A172 (cell line): Measurements from ENCODE around the gene DACH1. TPM values are rescaled to one million over a fixed set of nuclear protein-coding genes. Genes with fewer than 3 reads are reported as not detected.

Experiments used
- DNase-seq: peaks from one replicate; pipeline ENCODE4 v3.0.0-alpha.2; 2015; ENCODE audit warnings: low spot score
- total RNA-seq: library from RNA; depleted of rRNA; stranded (reverse); fragments of >200 nt; shearing (Covaris generic); gene quantifications from 2 replicates; pipeline ENCODE4 v1.2.3, GENCODE V29; 2014

DACH1 gene
- total RNA-seq, 1 experiment from 2014 or later, result not detected

DNA sequence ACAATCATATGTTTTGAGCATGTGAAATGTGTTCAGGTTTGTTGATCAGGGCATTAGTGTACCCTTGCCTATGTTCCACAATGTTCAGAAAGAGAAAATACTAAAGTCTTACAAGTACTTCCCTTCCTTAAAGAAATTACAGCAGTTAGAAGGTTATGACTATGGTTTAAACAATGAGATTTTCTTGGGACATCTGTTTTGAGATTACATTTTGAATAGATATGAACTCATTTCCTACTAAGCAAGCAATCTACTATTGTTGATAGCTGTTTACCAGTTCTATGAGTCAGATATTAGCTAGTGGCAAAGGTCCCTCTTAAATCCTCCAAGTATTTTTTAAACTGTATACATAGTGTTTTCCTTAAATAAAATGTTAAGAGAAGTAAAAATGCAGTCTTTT lies 241.3 kb downstream of the DACH1 start:
- DNase-seq, result no peak

DNA sequence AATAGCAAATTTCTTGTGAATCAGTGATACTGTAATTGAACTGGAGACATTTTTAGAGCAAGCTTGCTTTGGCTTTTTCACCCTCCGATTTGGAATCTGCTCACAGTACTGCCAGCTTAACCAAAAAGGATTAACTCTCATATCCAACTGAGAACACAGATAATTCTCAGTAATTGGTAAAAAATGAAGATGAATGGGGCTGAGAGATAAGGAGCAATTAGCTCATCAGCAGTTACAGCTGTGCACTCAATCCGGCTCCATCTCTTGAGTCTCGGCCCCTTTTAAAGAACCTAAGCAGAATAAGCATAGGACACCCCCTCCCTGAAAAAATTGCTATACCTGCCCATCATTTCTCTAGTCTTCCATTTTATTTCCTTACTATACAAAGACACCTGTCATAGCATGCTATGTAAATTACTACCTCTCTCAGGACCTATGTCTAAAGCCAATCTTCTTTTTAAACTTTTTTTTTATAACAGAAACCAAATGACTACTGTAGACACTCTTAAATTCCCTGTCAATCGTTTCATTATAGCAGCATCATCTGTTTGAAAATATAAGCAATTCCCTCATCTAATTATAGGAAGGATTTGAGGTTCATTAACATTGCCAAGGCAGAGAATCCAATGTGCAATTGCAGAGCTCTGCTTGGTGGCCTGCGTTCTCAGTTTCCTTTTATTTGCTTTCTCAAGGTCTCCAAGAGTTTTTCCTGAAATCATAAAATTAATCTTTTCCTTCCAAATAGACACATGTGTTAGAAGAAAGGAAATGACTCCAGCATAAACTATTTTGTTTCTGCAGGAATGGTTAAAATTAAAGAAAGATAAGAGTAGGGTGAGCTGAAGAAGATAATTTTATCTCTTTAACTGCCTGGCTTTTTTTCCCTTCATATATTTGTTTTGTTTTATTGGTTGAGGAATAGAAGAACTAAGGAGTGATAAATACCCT lies 242.1 kb downstream of the DACH1 start:
- DNase-seq, result no peak

DNA sequence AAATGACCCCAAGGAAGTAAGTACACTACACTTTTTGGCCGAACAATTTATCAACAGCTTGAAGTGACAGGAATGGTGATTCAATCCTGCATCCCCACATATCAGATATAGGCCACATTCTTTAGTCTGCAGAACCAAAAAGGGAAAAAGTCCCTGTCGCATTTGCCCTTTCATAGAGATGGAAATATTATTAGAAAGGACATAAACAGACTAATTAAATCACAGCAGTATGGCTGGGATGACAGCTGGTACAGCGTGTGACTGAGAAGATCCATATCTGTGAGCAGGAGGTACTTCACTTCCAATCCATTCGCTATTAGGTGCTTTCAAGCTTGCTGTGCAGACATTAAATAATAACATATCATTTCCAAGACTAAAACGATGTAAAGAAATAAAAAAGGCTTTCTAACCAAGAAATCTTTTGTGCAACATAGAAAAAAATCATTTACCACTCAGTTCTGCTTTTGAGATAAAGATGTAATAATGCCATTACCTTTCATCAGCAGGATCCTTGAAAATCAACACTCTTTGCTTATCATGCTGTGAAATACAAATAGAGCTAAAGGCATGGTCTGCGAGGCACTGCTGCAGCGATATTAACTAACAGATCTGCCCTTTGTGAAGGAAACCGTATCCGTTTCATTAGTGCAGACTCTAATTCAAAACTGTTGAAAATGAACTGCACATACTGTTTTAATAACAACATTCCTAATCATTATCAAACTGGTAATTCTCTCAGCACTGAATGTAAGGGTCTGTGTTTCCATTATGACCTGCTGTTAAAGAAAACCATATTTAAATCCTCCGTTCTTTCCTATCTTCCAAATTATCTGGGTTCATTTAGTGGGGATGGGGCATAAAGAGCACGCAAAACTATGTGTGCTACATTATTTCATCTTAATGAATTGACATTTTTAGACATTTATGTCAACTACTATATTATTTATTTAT lies 245.6 kb downstream of the DACH1 start:
- DNase-seq, result no peak

DNA sequence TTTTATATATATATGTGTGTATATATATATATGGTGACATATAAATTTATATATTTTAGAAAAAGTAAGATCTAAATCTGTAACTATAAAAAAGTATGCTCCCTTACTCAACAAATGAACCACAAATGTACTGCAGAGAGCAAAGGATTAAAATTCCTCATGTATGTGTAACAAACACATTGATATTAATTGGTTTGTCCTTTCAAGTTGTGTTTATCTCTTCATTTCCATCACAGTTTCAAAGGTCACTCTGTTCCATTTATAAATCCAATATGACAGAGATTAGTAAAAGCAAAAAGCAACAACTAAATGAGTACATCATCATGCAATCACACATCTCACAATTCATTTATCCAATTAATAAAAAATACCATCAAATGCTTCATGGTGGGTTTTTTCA lies 247.9 kb downstream of the DACH1 start:
- DNase-seq, result no peak

DNA sequence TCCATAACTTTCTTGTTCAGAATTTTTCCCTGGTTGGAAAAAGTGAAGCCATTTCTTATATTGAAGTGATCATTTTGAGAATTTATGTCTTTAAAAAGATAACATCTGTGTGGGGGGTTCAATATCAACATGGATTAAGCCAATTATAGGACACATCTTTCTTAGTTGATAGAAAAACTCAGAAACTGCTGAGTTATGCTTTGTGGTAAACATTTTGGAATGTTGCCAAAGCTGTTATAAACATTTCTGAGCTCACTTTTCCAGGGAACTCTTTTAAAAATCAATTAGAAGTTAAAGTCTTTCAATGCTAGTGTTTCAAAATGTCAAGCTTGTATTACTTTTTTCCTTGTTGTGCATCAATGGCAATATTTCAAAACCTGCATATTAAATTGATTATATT lies 248.8 kb downstream of the DACH1 start:
- DNase-seq, result no peak

DNA sequence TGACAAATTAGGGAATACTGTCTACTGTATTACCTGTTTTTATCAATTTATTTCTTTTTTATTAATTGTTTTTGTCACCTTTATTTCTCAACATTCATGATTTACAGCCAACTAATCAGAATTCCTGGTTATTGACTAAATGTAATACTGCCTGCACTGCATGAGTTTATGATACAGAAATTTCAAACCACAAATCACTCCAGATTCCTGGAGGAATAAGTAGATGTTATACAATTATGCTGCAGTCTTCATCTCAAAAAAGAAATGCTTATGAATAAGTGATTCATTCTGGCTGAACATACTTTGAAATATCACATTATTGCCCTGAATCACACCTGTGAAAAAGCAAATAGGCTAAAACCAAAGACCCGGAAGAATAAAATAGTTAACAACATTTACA lies 249.7 kb downstream of the DACH1 start:
- no peak for DNase-seq

DNA sequence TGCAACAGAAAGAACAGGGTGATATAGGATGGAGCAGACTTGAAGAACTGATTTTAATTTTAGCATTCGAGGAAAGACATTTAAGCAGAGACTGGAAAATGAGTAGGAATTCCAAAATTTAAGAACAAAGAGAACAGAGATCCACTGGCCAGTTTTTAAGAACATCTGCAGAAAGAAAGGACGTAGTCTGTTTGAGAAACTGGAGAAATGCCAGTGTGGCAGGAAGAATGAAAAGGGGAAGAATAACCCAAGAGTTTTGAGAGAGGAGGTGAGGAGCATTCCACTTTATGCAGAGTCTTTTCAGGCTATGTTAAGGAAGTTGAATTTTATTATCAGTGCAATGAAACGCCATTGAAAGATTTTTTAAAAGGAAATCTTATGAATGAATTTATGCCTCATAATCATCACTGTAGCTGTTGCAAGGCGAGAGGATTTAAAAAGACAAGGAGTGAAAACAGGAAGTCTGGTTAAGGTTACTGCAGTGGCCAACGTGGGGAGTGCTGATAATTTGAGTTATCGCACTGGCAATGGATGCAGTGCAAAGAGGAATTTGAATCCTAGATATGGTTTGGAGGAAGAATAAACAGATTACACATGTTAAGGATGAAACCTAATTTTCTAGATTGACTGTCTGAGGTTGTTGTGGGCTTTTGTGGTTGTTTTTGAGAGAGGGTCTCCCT lies 253.8 kb downstream of the DACH1 start:
- DNase-seq, result no peak

DNA sequence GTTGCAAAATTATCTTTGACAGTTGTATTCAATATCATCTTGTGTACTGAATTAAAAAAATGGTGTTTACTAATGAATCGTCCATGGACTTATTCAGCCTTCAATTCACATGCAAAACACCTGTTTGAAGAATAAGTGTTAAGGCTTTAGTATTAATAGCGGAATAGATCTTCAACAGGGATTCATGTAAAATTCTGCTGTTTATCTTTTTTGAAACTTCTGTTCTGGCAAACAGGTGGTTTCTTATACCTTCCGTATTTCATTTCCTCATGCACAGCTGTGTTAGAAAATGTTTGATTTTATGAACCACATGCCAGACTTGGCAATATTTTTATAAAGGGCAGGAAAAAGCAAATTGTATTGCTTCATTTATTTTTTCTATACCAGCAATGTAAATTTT lies 255.7 kb downstream of the DACH1 start:
- DNase-seq, result no peak

DNA sequence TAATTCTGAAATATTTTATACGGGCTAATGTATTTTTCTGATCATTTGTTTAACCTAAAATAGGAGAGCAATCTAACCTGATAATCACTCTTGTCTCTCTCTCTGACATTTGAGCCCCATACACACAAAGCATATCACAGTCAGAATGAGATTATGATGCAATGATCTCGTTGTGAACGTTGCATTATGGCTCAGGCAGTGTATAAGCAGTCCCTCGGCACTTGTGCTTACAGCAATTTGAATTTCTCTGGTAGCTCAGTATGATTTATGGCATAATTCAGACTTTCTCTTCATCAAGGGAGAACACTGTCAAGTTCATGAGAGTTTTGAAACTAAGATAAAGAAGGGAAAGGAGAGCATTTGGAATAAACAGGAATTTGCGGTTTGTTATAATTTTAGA lies 256.1 kb downstream of the DACH1 start:
- DNase-seq, result no peak

DNA sequence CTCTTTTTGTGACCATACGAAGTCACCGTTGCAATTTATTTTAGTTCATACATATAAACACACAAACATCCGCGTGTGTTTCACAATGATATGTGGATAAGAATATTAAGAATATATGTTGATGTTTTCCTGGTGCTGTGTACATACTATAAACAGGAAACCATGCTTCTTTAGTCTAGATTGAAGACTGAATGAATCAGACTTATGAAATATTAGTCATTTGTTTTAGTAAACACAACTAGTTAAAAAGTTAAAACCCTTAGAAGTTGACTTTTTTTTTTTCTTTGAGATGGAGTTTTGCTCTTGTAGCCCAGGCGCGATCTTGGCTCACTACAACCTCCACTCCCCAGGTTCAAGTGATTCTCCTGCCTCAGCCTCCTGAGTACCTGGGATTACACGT lies 257.7 kb downstream of the DACH1 start:
- no peak for DNase-seq

DNA sequence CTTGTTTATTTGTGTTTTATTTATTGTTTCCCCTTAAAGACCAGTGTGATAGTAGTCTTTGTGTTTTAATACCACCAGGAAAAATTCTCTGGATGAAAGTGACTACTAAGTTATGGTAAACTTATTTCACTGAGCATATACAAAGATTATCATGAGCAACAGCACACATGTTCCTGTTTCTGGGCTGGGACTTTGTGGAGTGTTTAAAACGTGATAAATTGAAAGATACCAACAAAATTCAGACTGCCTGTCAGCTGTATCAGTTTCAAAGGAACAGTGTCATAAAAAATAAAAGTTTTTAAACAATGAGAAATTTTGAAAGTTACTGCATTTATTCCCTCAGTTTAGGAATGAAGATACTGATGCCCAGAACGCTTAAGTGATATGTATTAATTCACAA lies 259.4 kb downstream of the DACH1 start:
- no peak for DNase-seq

DNA sequence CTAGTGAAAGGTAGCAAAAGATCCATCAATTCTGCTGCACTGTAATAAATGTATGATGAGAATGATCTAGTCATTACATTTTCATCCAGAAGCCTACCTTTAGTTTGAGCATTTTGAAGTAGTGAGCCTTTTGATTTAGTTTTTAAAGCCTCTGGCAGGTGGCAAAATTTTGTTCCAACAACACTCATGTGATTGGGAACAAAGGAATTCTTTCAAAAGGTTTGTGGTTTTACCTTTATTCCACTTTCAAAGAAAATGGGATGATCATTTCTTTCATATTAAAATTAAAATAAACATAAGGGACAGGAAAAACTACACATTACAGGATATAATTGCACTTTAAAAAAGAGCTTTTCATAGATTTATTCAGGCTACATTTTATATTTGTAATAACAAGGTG lies 260.2 kb downstream of the DACH1 start:
- no peak for DNase-seq

DNA sequence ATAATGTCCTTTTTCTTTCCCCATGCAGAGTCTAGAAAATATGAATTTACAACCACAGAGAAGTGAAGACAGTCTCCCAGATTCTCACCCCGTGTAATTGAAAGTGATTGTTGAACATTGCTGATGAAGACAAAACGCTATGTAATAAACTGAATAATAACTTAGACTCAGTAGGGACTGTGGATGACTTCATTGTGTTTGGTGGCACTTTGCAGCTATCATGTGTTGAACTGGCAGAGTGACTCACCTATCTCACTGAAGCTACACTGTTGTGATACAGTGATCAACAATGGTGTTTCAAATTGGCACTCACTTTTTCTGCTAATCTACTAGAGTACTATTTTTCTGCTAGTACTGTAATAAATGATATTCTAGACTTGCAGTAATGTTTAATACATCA lies 261.3 kb downstream of the DACH1 start:
- no peak for DNase-seq

DNA sequence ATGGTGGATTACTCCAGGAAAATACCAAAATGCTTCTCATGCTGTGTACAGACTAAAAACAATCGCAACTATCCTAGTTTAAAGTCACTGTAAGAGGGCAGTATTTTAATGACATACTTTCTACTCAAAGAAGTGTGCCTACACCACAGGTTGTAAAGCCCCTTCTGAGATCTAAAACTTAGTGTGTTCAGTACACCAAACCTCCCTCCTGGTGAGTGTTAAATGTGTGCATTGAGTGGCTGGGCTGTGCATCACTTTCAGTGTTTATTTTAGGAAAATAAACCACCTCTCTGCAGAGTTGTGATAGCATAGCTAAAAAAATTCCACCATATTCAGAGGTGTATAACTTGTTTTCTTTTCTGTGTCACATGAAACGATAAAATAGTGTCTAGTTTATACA lies 263.7 kb downstream of the DACH1 start:
- no peak for DNase-seq

DNA sequence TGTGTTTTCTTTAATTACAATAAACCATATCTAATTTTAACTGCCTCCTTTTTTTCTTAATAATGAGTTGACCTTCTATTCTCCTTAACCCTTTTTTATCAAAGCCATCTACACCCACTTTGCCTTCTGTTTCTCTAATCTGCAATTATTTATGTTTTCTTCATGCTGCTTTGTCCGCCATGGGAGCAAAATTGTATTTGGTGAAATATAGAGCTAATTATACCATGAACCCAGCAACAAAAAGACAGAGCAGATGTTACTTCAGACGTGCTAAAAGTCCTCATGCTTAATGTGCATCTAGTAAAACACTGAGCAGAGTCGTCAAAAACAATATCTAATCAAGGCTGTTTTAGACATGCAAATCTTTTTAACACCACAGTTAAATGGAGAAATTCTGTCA lies 264.7 kb downstream of the DACH1 start:
- no peak for DNase-seq

DNA sequence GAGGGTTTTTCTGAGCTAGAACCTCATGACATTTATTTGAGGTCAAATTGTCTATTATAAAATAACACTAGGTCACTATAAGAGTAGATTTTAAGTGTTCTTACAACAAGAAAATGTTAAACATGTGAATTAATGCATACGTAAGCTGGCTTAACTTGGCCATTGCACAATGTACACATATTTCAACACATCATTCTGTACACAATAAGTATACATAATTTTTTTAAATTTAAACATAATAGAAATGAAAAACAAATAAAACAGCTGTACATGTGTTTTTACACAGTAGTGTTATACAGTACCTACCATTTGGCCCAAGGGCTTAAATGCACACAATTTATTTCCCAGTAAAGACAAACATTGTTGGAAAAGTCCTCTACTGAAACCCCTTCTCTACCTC lies 269.9 kb downstream of the DACH1 start:
- DNase-seq, result no peak

DNA sequence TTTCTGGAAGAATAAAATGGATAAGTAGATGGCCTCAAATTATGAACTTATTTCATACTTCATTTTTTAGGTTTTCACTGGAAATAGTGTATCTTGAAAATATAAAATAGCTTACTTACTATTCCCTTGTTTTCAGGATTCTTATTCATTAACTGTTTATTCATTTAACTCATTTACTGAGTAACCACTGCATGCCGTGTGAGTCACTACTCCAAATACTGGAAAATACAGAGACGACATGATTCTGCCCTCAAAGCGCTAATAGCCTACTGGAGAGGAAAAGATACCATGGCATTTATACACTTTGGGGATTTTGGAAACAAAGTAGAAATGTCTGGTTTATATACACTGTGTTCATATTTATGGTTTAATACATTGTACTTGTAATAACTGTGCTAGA lies 270.9 kb downstream of the DACH1 start:
- no peak for DNase-seq

DNA sequence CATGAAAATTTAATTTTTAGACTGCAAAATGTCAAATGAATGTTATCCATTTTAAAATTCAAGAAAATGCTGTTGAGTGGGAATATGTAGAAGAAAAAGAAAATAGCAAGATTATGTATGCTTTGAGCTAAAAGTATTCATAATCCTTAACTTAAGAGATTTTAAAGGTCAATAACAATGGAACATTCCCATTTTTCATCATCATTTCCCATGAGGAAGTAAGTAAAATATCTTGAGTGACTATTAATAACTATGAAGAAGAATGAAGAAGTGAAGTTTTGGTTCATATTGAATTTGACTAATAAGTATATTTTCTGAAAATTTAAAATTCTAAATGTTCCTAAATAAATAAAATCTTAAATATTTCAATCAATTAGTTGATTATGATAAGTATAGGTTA lies 273.4 kb downstream of the DACH1 start:
- no peak for DNase-seq

DNA sequence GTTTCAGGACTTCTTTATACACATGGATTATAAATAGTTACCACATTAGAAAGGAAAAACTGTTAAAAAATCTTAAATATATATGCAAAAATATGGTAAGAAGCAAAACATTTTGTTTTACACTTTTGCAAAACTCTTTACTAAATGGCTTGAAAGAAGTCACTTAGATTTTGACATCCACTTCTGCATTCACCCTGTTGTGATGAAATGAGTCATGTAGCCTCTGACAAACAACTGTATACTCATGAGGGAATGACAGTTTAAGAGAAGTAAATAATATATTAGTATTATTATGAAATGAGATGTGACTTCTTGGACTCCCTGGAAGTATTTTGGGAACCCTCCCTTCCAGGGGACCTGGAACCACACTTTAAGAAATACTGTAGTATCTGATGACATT lies 275.6 kb downstream of the DACH1 start:
- DNase-seq, result no peak

DNA sequence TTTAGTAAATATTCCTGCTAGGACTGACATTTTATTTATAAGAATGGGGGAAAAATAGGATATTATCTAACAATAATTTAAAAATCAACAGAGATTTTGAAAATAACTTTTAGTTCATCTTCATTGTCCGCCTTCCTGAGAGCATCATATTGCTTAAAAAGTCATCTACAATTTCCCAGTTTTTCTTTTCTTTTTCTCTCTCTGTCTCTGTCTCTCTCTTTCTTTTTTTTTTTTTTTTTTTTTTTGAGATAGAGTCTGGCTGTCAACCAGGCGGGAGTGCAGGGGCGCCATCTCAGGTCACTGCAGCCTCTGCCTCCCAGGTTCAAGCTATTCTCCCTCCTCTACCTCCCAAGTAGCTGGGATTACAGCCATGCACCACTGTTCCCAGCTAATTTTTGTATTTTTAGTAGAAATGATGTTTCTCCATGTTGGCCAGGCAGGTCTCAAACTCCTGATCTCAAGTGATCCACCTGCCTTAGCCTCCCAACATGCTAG lies 276.3 kb downstream of the DACH1 start:
- DNase-seq, result no peak

DNA sequence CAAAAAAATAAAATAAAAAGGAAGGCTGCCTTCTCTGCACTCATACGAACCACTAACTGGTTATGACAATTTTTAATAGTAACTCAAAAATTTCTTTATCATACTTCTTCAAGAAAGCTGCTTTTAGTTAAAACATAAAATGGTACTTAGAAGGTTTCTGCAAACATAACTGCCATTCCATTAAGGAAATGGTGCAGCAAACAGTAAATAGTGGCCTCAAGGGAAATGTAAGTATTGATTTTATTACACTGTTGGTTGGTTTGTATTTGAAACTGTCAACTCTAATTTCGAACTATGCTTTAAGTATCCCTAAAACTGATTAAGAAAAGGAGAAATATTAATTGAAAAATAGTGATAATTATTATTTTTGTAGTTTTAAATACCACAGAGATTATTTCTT lies 278.0 kb downstream of the DACH1 start:
- no peak for DNase-seq

DNA sequence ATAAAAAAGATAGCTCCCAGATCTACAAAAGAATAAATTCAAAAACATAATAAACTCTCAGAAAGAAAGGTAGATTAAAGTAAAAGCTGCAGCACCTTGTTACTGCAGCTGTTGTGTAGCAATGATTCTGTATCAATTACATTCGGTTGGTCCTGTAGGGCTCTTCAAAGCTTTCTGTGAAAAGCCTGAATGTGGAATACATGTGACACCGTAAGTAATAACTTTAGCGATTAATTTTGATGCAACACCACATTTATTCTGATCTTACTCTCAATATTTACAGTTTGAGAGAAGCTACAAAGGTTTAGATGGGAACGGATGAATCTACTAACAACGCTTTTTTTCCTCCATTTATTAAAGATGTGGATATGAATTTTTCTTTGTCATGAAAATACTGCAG lies 279.2 kb downstream of the DACH1 start:
- no peak for DNase-seq
